ENCODE results near the gene SIX2. TPM values are rescaled to one million over a fixed set of nuclear protein-coding genes. Genes with fewer than 3 reads are reported as not detected.

Gene SIX2
- total and polyA plus RNA-seq, 2 donors (not counting 3 experiments of a cell fraction or from before 2014, with no cell fraction given) = 0.24 to 0.54 TPM

DNA sequence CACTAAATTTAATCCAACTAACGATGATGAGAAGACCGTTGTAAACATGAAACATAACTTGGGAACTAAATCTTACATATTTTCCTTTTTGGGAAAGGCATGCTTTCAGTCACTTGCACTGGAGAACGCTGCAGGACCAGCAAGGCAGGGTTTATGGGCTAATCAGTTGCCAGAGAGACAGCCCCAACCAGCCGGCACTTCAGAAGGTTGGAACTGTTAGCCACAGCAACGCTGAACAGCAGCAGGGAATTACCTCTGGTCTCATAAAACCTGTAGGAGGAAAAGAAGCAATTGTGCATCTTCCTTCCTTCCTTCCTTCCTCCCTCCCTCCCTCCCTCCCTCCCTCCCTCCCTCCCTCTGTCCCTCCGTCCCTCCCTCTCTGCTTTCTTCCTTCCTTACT lies 33.9 kb upstream of the SIX2 start:
- H3K79me2 ChIP-seq (ENCODE audit: control insufficient read depth, insufficient read depth, low read length) = no peaks in the 10 kb centered on the region
- H3K9ac ChIP-seq (replicated peaks; ENCODE audit: extremely low read depth, insufficient read depth, low read length) = no peak overlapping the region
- no peak overlapping the region for H3K4me3 ChIP-seq (replicated peaks in 1 of 3; ENCODE audit: insufficient read depth in 1 of 3, low read depth in 1 of 3, low read length in 3 of 3)
- ChIA-PET CTCF (interaction anchor here (1.2 kb wide), 1 partner anchor 62 kb away, joined by 3 read pairs; no protein-coding TSS in a partner anchor), POLR2A (no interaction called here)
- H3K4me1 ChIP-seq (ENCODE audit: control insufficient read depth, extremely low read depth, insufficient read depth, low read length) = no peaks in the 10 kb centered on the region
- H2AFZ ChIP-seq (ENCODE audit: low read depth, low read length) = no peak overlapping the region
- no peaks in the 10 kb centered on the region for H3K9me3 ChIP-seq (replicated peaks; ENCODE audit: control insufficient read depth, insufficient read depth, low read length)
- dilution Hi-C loops (cut with MboI; ENCODE audit: extremely low pct_ligation_motif_present, low sequenced_read_pairs) (no loop called here), intact Hi-C loops (cut with micrococcal nuclease) (no loop called here)
- FAIRE-seq = no peak
- H3K27ac ChIP-seq (ENCODE audit: insufficient read depth, low read depth, low read length) = no peak overlapping the region
- H4K20me1 ChIP-seq (replicated peaks; ENCODE audit: control insufficient read depth, extremely low read depth, insufficient read depth, low read length) = no peaks in the 10 kb centered on the region
- no peaks in the 10 kb centered on the region for H3K36me3 ChIP-seq (ENCODE audit: control insufficient read depth in 2 of 2, extremely low read depth in 1 of 2, insufficient read depth in 2 of 2, low read length in 2 of 2)
- peaks cover 17 to 27% of the 10 kb centered on the region in 2 experiments for H3K27me3 ChIP-seq (ENCODE audit: control insufficient read depth in 2 of 2, insufficient read depth in 2 of 2, low read length in 2 of 2)
- no peaks in the 10 kb centered on the region for H3K9me1 ChIP-seq (replicated peaks; ENCODE audit: control insufficient read depth, extremely low read depth, insufficient read depth, low read length)
- DNase-seq (ENCODE audit: low read depth, low spot score) = no peak
- H3K4me2 ChIP-seq (ENCODE audit: insufficient read depth, low read length) = no peak overlapping the region
- no peak for TF ChIP-seq POLR2A (IDR thresholded peaks at IDR 0.05; ENCODE audit: low read depth, low read length)
- no peak for TF ChIP-seq EZH2 (IDR thresholded peaks at IDR 0.05; ENCODE audit: borderline replicate concordance, low read depth, low read length, severe bottlenecking)
- TF ChIP-seq MYC (IDR thresholded peaks at IDR 0.05; ENCODE audit: low read depth, low read length) = no peak
- TF ChIP-seq GATA2 (IDR thresholded peaks at IDR 0.05; ENCODE audit: insufficient read depth, insufficient read length, low read depth, low read length) = no peak
- no peak for TF ChIP-seq POLR2AphosphoS5 (IDR thresholded peaks at IDR 0.05; ENCODE audit: insufficient read depth, low read depth, low read length)
- TF ChIP-seq, protein P1, sequence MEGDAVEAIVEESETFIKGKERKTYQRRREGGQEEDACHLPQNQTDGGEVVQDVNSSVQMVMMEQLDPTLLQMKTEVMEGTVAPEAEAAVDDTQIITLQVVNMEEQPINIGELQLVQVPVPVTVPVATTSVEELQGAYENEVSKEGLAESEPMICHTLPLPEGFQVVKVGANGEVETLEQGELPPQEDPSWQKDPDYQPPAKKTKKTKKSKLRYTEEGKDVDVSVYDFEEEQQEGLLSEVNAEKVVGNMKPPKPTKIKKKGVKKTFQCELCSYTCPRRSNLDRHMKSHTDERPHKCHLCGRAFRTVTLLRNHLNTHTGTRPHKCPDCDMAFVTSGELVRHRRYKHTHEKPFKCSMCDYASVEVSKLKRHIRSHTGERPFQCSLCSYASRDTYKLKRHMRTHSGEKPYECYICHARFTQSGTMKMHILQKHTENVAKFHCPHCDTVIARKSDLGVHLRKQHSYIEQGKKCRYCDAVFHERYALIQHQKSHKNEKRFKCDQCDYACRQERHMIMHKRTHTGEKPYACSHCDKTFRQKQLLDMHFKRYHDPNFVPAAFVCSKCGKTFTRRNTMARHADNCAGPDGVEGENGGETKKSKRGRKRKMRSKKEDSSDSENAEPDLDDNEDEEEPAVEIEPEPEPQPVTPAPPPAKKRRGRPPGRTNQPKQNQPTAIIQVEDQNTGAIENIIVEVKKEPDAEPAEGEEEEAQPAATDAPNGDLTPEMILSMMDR (IDR thresholded peaks at IDR 0.05; ENCODE audit: extremely low read depth in 1 of 2, insufficient read depth in 1 of 2, low read depth in 1 of 2, low read length in 2 of 2) = no peak
- TF ChIP-seq JUN (IDR thresholded peaks at IDR 0.05; ENCODE audit: borderline replicate concordance, insufficient read depth, insufficient read length, low read depth) = no peak
- TF ChIP-seq, protein P2, sequence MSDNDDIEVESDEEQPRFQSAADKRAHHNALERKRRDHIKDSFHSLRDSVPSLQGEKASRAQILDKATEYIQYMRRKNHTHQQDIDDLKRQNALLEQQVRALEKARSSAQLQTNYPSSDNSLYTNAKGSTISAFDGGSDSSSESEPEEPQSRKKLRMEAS (IDR thresholded peaks at IDR 0.05; ENCODE audit: insufficient read depth, insufficient read length) = no peak
- TF ChIP-seq FOS (IDR thresholded peaks at IDR 0.05; ENCODE audit: borderline replicate concordance, insufficient read depth, low read length) = no peak
- BruUV-seq (replicated peaks) = no TSS peak

All from endothelial cell of umbilical vein (primary cell).